DOHH2 (cell line): ENCODE measurements around the gene ARFGAP2.
"Not testable (repeated sequence)": the region's sequence is repeated elsewhere in the genome, so short reads cannot be mapped to it uniquely, and the experiment has no call there.

ENCODE experiments used
- CTCF ChIP-seq: fragments of 200-600 bp; sonication (generic); IDR thresholded peaks from one replicate; pipeline ENCODE4 v1.5.1; 2014; ENCODE audit warnings: antibody characterized with exemption, mild to moderate bottlenecking, low read depth, low read length; ENCODE audit not compliant: poor library complexity, severe bottlenecking
- EZH2phosphoT487 ChIP-seq: fragments of 200-600 bp; sonication (generic); IDR thresholded peaks from 2 replicates; pipeline ENCODE4 v1.6.1; 2017; ENCODE audit warnings: borderline replicate concordance, mild to moderate bottlenecking, antibody characterized with exemption, low read length, moderate library complexity, mixed read lengths

DNA sequence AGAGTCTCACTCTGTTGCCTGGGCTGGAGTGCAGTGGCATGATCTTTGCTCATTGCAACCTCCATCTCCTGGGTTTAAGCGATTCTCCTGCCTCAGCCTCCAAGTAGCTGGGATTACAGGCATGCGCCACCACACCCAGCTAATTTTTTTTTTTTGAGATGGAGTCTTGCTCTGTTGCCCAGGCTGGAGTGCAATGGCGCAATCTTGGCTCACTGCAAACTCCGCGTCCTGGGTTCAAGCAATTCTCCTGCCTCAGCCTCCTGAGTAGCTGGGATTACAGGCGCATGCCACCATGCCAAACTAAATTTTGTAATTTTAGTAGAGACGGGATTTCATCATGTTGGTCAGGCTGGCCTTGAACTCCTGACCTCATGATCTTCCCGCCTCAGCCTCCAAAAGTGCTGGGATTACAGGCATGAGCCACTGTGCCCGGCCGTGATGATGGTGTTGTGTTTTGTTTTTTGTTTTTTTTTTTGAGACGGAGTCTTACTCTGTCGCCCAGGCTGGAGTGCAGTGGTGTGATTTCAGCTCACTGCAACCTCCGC is 31.4 kb upstream of the ARFGAP2 start:
- not testable (repeated sequence) for TF ChIP-seq CTCF, EZH2phosphoT487
